DND-41 (cell line): ENCODE measurements around the gene TOX2.

Source experiments
- ATAC-seq: fragments of 200-7000 bp; cut with Tn5 transposase; 3 replicates; pipeline ENCODE4 v1.9.1; 2021; ENCODE audit warnings: low read depth; ENCODE audit not compliant: insufficient read depth
- DNase-seq: peaks from one replicate; pipeline ENCODE4 v3.0.0-alpha.2; 2020
- H2AFZ ChIP-seq: 2 replicates; pipeline ENCODE4 v1.6.0; 2012; ENCODE audit warnings: low read depth, low read length
- H3K27ac ChIP-seq: 2 replicates; pipeline ENCODE4 v1.5.1; 2012; ENCODE audit warnings: low read length, inconsistent platforms
- H3K27me3 ChIP-seq: fragments of 200-600 bp; sonication (generic); 2 replicates; pipeline ENCODE4 v1.6.0; 2012; ENCODE audit warnings: low read length, mild to moderate bottlenecking, inconsistent platforms; ENCODE audit not compliant: insufficient read depth, poor library complexity
- H3K36me3 ChIP-seq: 2 replicates; pipeline ENCODE4 v1.5.1; 2012; ENCODE audit warnings: low read length, inconsistent platforms; ENCODE audit not compliant: insufficient read depth
- H3K4me1 ChIP-seq: 2 replicates; pipeline ENCODE4 v1.5.1; 2012; ENCODE audit warnings: mild to moderate bottlenecking, low read length; ENCODE audit not compliant: insufficient read depth
- H3K4me2 ChIP-seq: 2 replicates; pipeline ENCODE4 v1.6.0; 2012; ENCODE audit warnings: mild to moderate bottlenecking, moderate library complexity, low read length, inconsistent platforms; ENCODE audit not compliant: insufficient read depth
- H3K4me3 ChIP-seq, 2 experiments: fragments of 200-600 bp in 1 of 2; shearing (Covaris generic) in 1 of 2; 2 replicates each; pipeline ENCODE4 v1.5.1; 2012 to 2016; ENCODE audit warnings: inconsistent platforms in 2 of 2, low read length in 2 of 2, mild to moderate bottlenecking in 2 of 2, low read depth in 1 of 2, moderate library complexity in 1 of 2
- H3K79me2 ChIP-seq: 2 replicates; pipeline ENCODE4 v1.6.0; 2012; ENCODE audit warnings: low read length, inconsistent platforms; ENCODE audit not compliant: insufficient read depth
- H3K9ac ChIP-seq: 2 replicates; pipeline ENCODE4 v1.6.0; 2012; ENCODE audit warnings: low read depth, mild to moderate bottlenecking, inconsistent platforms, low read length, moderate library complexity
- H3K9me3 ChIP-seq: 2 replicates; pipeline ENCODE4 v1.5.1; 2012; ENCODE audit warnings: low read length, moderate library complexity, mild to moderate bottlenecking, inconsistent platforms; ENCODE audit not compliant: insufficient read depth, severe bottlenecking
- H4K20me1 ChIP-seq: 2 replicates; pipeline ENCODE4 v1.6.0; 2012; ENCODE audit warnings: low read length; ENCODE audit not compliant: insufficient read depth
- CTCF ChIP-seq: IDR thresholded peaks from 2 replicates; pipeline ENCODE4 v1.5.1; 2012; ENCODE audit warnings: borderline replicate concordance, low read length, moderate library complexity, mild to moderate bottlenecking; ENCODE audit not compliant: poor library complexity, severe bottlenecking; ENCODE audit errors: extremely low read depth
- EZH2 ChIP-seq: IDR thresholded peaks from 3 replicates; pipeline ENCODE4 v1.6.1; 2012; ENCODE audit warnings: borderline replicate concordance, low read depth, mild to moderate bottlenecking, moderate library complexity, low read length, inconsistent platforms; ENCODE audit not compliant: severe bottlenecking

The TOX2 gene

GRCh38 chr20:43973671-43974450, 59.2 kb downstream of the TOX2 start:
- no peaks in the 10 kb centered on the region for H3K36me3 ChIP-seq
- no peaks in the 10 kb centered on the region for H3K79me2 ChIP-seq
- H3K9me3 ChIP-seq, result no peaks in the 10 kb centered on the region
- peaks cover 5% of the 10 kb centered on the region for H3K27me3 ChIP-seq
- ATAC-seq (no peak), DNase-seq (no peak)
- H3K4me3 ChIP-seq, result no peak overlapping the region
- no peak overlapping the region for H3K27ac ChIP-seq
- no peak overlapping the region for H3K4me2 ChIP-seq
- no peak overlapping the region for H2AFZ ChIP-seq
- TF ChIP-seq CTCF (no peak), EZH2 (no peak)
- H3K4me1 ChIP-seq, result no peaks in the 10 kb centered on the region
- H3K9ac ChIP-seq, result no peak overlapping the region
- H4K20me1 ChIP-seq, result peaks cover 7% of the 10 kb centered on the region; the same call in 1 of the 2 replicates

GRCh38 chr20:43974695-43975094, 60.0 kb downstream of the TOX2 start:
- Histone ChIP-seq H4K20me1 (0 out of 2 replicates have a peak, but pooled peaks cover 3% of the 10 kb centered on the region), H3K27me3 (peaks cover 9% of the 10 kb centered on the region), H3K4me3 (no peak overlapping the region), H2AFZ (no peak overlapping the region), H3K9me3 (no peaks in the 10 kb centered on the region), H3K9ac (no peak overlapping the region), H3K36me3 (no peaks in the 10 kb centered on the region), H3K79me2 (no peaks in the 10 kb centered on the region), H3K27ac (no peak overlapping the region), H3K4me2 (no peak overlapping the region), H3K4me1 (no peaks in the 10 kb centered on the region)
- no peak for DNase-seq
- no peak for ATAC-seq
- TF ChIP-seq EZH2 (no peak), CTCF (no peak)

GRCh38 chr20:43975096-43975768, 60.6 kb downstream of the TOX2 start:
- H3K27ac ChIP-seq, result no peak overlapping the region

More at GRCh38 chr20:43975096-43975768, 60.6 kb downstream of the TOX2 start:
- Histone ChIP-seq H3K9me3 (no peaks in the 10 kb centered on the region), H2AFZ (no peak overlapping the region), H3K9ac (no peak overlapping the region), H3K4me2 (no peak overlapping the region), H3K27me3 (peaks cover 9% of the 10 kb centered on the region), H3K4me1 (no peaks in the 10 kb centered on the region), H3K36me3 (no peaks in the 10 kb centered on the region), H3K4me3 (no peak overlapping the region), H4K20me1 (0 out of 2 replicates have a peak, but pooled peaks cover 3% of the 10 kb centered on the region), H3K79me2 (no peaks in the 10 kb centered on the region)
- ATAC-seq, result no peak
- no peak for TF ChIP-seq EZH2
- no peak for TF ChIP-seq CTCF
- no peak for DNase-seq
